BE2C (cell line): ENCODE results near the gene CHST11.
A peak's percentile ranks its signal among the peaks of the same experiment; 100 is the strongest.

Experiments
- DNase-seq: peaks from one replicate; pipeline ENCODE4 v3.0.0-alpha.2; 2020
- H3K27me3 ChIP-seq: fragments of 250-450 bp; sonication (Bioruptor Pico); 2 replicates; pipeline ENCODE4 v1.5.1; 2020; ENCODE audit warnings: mild to moderate bottlenecking
- H3K36me3 ChIP-seq: fragments of 250-450 bp; sonication (Bioruptor Pico); 2 replicates; pipeline ENCODE4 v1.5.1; 2020; ENCODE audit warnings: mild to moderate bottlenecking
- H3K4me1 ChIP-seq: fragments of 250-450 bp; sonication (Bioruptor Pico); 2 replicates; pipeline ENCODE4 v1.5.1; 2020
- H3K4me3 ChIP-seq: 2 replicates; pipeline ENCODE4 v1.5.1; 2011; ENCODE audit warnings: low read depth, low read length
- H3K9me3 ChIP-seq: fragments of 250-450 bp; sonication (Bioruptor Pico); 2 replicates; pipeline ENCODE4 v1.5.1; 2020
- CTCF ChIP-seq: IDR thresholded peaks from 2 replicates; pipeline ENCODE4 v1.5.1; 2012; ENCODE audit warnings: mild to moderate bottlenecking, low read depth, low read length

Gene CHST11

GRCh38 chr12:104733717-104734175, 277.0 kb downstream of the CHST11 start:
- Histone ChIP-seq H3K4me1 (peaks cover 44% of the 10 kb centered on the region), H3K36me3 (no peaks in the 10 kb centered on the region)

GRCh38 chr12:104734541-104735095, 277.9 kb downstream of the CHST11 start:
- peak; percentile 35 for DNase-seq
- no peak for TF ChIP-seq CTCF
- Histone ChIP-seq H3K36me3 (no peaks in the 10 kb centered on the region), H3K27me3 (no peaks in the 10 kb centered on the region), H3K4me1 (peaks cover 44% of the 10 kb centered on the region), H3K9me3 (no peaks in the 10 kb centered on the region), H3K4me3 (no peak overlapping the region)

More at GRCh38 chr12:104733717-104734175, 277.0 kb downstream of the CHST11 start:
- peak; percentile 44 for TF ChIP-seq CTCF
- H3K4me3 ChIP-seq, result no peak overlapping the region
- H3K9me3 ChIP-seq, result no peaks in the 10 kb centered on the region
- no peak for DNase-seq
- no peaks in the 10 kb centered on the region for H3K27me3 ChIP-seq

- no peaks in the 10 kb centered on the region for H3K36me3 ChIP-seq
- no peak for TF ChIP-seq CTCF
- no peaks in the 10 kb centered on the region for H3K27me3 ChIP-seq
- peaks cover 42% of the 10 kb centered on the region for H3K4me1 ChIP-seq
- no peak overlapping the region for H3K4me3 ChIP-seq
- no peak for DNase-seq
- H3K9me3 ChIP-seq, result no peaks in the 10 kb centered on the region
Measured at GRCh38 chr12:104735801-104736200, 279.1 kb downstream of the CHST11 start.

GRCh38 chr12:104736307-104736706, 279.6 kb downstream of the CHST11 start:
- Histone ChIP-seq H3K27me3 (no peaks in the 10 kb centered on the region), H3K4me3 (no peak overlapping the region), H3K9me3 (no peaks in the 10 kb centered on the region), H3K4me1 (peaks cover 39% of the 10 kb centered on the region), H3K36me3 (no peaks in the 10 kb centered on the region)
- no peak for TF ChIP-seq CTCF
- DNase-seq, result peak; percentile 32

- no peak for DNase-seq
- TF ChIP-seq CTCF, result no peak
- Histone ChIP-seq H3K4me3 (no peak overlapping the region), H3K4me1 (peaks cover 39% of the 10 kb centered on the region), H3K27me3 (no peaks in the 10 kb centered on the region), H3K36me3 (no peaks in the 10 kb centered on the region), H3K9me3 (no peaks in the 10 kb centered on the region)
Measured at GRCh38 chr12:104737113-104737512, 280.4 kb downstream of the CHST11 start.

GRCh38 chr12:104737791-104738301, 281.1 kb downstream of the CHST11 start:
- H3K27me3 ChIP-seq, result no peaks in the 10 kb centered on the region
- peak; percentile 48 for DNase-seq
- no peaks in the 10 kb centered on the region for H3K36me3 ChIP-seq
- no peaks in the 10 kb centered on the region for H3K9me3 ChIP-seq
- TF ChIP-seq CTCF, result no peak
- H3K4me3 ChIP-seq, result no peak overlapping the region
- H3K4me1 ChIP-seq, result peaks cover 38% of the 10 kb centered on the region
